A673 (cell line): Measurements from ENCODE around the gene DOCK1. TPM values are rescaled to one million over a fixed set of nuclear protein-coding genes. Genes with fewer than 3 reads are reported as not detected.

Experiments used
- Bru-seq: library from RNA; stranded (reverse); fragments of 400-500 nt; gene quantifications from one replicate; lab custom pipeline; 2021; lab: Mats Ljungman, UMichigan
- BruChase-seq, 2 experiments: library from RNA; stranded (reverse); fragments of 400-500 nt; gene quantifications; one replicate each; lab custom pipeline; 2021; lab: Mats Ljungman, UMichigan
- BruUV-seq: library from RNA; stranded (reverse); fragments of 400-500 nt; replicated peaks from 2 replicates; lab custom pipeline; 2021; lab: Mats Ljungman, UMichigan
- CTCF ChIA-PET: fragments of 300-600 bp; sonication (Branson Sonifier 250); formaldehyde crosslinking; loops from one replicate; lab custom pipeline; 2022; ENCODE audit warnings: antibody characterized with exemption; lab: Charles Lee
- POLR2A ChIA-PET: fragments of 300-600 bp; sonication (Branson Sonifier 250); formaldehyde crosslinking; loops from one replicate; lab custom pipeline; 2022; ENCODE audit warnings: antibody characterized with exemption; ENCODE audit not compliant: low non-redundant PET; lab: Charles Lee
- DNase-seq: peaks from one replicate; pipeline ENCODE4 v3.0.0-alpha.2; 2015; ENCODE audit warnings: low spot score
- H3K27ac ChIP-seq: fragments of 200-600 bp; sonication (generic); 2 replicates; pipeline ENCODE4 v1.5.1; 2016; ENCODE audit warnings: mixed run types, low read depth, mild to moderate bottlenecking, mixed read lengths, antibody characterized with exemption, low read length; ENCODE audit not compliant: poor library complexity, severe bottlenecking
- H3K27me3 ChIP-seq: fragments of 200-600 bp; sonication (generic); replicated peaks from 2 replicates; pipeline ENCODE4 v1.6.1; 2017; ENCODE audit warnings: mixed run types, low read depth, mild to moderate bottlenecking, mixed read lengths, antibody characterized with exemption, low read length; ENCODE audit not compliant: insufficient read depth, poor library complexity
- H3K36me3 ChIP-seq: fragments of 200-600 bp; sonication (generic); 2 replicates; pipeline ENCODE4 v1.6.1; 2016; ENCODE audit warnings: mixed run types, mild to moderate bottlenecking, mixed read lengths, antibody characterized with exemption, low read length; ENCODE audit not compliant: insufficient read depth, poor library complexity, severe bottlenecking
- H3K4me1 ChIP-seq: fragments of 200-600 bp; sonication (generic); 2 replicates; pipeline ENCODE4 v1.6.1; 2017; ENCODE audit warnings: mixed run types, mild to moderate bottlenecking, mixed read lengths, antibody characterized with exemption, low read length; ENCODE audit not compliant: insufficient read depth, poor library complexity, severe bottlenecking
- H3K4me3 ChIP-seq: fragments of 200-600 bp; sonication (generic); 2 replicates; pipeline ENCODE4 v1.5.1; 2016; ENCODE audit warnings: low read depth, mixed run types, mild to moderate bottlenecking, mixed read lengths, low read length; ENCODE audit not compliant: poor library complexity, severe bottlenecking
- H3K9me3 ChIP-seq: fragments of 200-600 bp; sonication (generic); 2 replicates; pipeline ENCODE4 v1.6.1; 2016; ENCODE audit warnings: mixed run types, low read depth, mild to moderate bottlenecking, mixed read lengths, antibody characterized with exemption, low read length; ENCODE audit not compliant: poor library complexity, severe bottlenecking
- CTCF ChIP-seq: fragments of 300-800, 200-600 bp; sonication (generic); conservative IDR thresholded peaks from 2 replicates; pipeline ENCODE4 v1.5.1; 2017; ENCODE audit warnings: low read depth, mild to moderate bottlenecking, antibody characterized with exemption, low read length, moderate library complexity, mixed read lengths
- EZH2 ChIP-seq: fragments of 200-600 bp; sonication (generic); IDR thresholded peaks from 2 replicates; pipeline ENCODE4 v1.6.1; 2017; ENCODE audit warnings: borderline replicate concordance, low read depth, mild to moderate bottlenecking, mixed read lengths, antibody characterized with exemption, low read length; ENCODE audit not compliant: poor library complexity, severe bottlenecking
- intact Hi-C: fragments of 100-400 bp; cut with micrococcal nuclease; formaldehyde crosslinking; loops from one replicate; pipeline ENCODE4 v1.10.0; 2022; ENCODE audit not compliant: unreplicated experiment
- long read RNA-seq: library from polyadenylated mRNA; stranded (forward); transcript quantifications from one replicate; pipeline ENCODE4 v2.0.0, GENCODE V29; 2022
- total RNA-seq: library from RNA; stranded (reverse); gene quantifications from 2 replicates; pipeline ENCODE4 v1.2.3, GENCODE V29; 2021

Gene DOCK1
- 30.7 and 37.3 TPM in 2 replicates for total RNA-seq
- Bru-seq, nascent RNA: percentile 69 among the genes with signal in this experiment
- BruChase-seq, experiment 1, labeled RNA remaining after a 2-hour chase: percentile 66 among the genes with signal in this experiment
- BruChase-seq, experiment 2, labeled RNA remaining after a 6-hour chase: percentile 75 among the genes with signal in this experiment
- long read RNA-seq, full-length matches to known transcripts: 9 of 45 reads
- long read RNA-seq, partial matches to known transcripts: 22 of 45 reads
- long read RNA-seq, other reads (novel, unspliced or antisense): 14 of 45 reads

GRCh38 chr10:126904818-126905701 lies at the start of gene DOCK1:
Gene DOCK1, plus strand, starts transcription at chr10:126905428. Its CDS starts 90 bp downstream, at chr10:126905518.
- intact Hi-C loops: no loop called here
- Histone ChIP-seq H3K36me3 (no peaks in the 10 kb centered on the region), H3K4me1 (peaks cover 13% of the 10 kb centered on the region), H3K4me3 (peak within 1 kb of the TSS; percentile 54), H3K27me3 (no peaks in the 10 kb centered on the region), H3K27ac (peak within 1 kb of the TSS; percentile 38), H3K9me3 (no peaks in the 10 kb centered on the region)
- peak; percentile 84 for DNase-seq
- TF ChIP-seq CTCF (no peak), EZH2 (no peak)
- no TSS peak for BruUV-seq
- POLR2A ChIA-PET: no interaction called here
- CTCF ChIA-PET: interaction anchor here (0.6 kb wide), 1 partner anchor 9 kb away, joined by 3 read pairs; no protein-coding TSS in a partner anchor

- Histone ChIP-seq H3K4me1 (no peaks in the 10 kb centered on the region), H3K27me3 (no peaks in the 10 kb centered on the region), H3K36me3 (no peaks in the 10 kb centered on the region), H3K9me3 (no peaks in the 10 kb centered on the region), H3K4me3 (no peak overlapping the region), H3K27ac (no peak overlapping the region)
- no peak for DNase-seq
- POLR2A ChIA-PET: interaction anchor here (0.8 kb wide), 1 partner anchor 341 kb away, joined by 3 read pairs; no protein-coding TSS in a partner anchor
- BruUV-seq: no TSS peak
- CTCF ChIA-PET: no interaction called here
- intact Hi-C loops: no loop called here
- TF ChIP-seq CTCF (0 out of 2 replicates have a peak, but pooled peaks have one; percentile 15), EZH2 (no peak)
These were observed 47.9 kb upstream of the DOCK1 start for GRCh38 chr10:126857178-126857806.
